Keratinocyte (primary cell): ENCODE results near the gene STOX2. TPM values are rescaled to one million over a fixed set of nuclear protein-coding genes. Genes with fewer than 3 reads are reported as not detected.

ENCODE experiments used
- DNase-seq: peaks from one replicate; pipeline ENCODE4 v3.0.0-alpha.2; 2011; ENCODE audit warnings: low read depth, missing footprints, low spot score
- FAIRE-seq: peaks from 2 replicates; lab custom pipeline; 2011; peaks lifted over from hg19 to GRCh38; lab: Jason Lieb, UNC
- H2AFZ ChIP-seq: 2 replicates; pipeline ENCODE4 v1.6.0; 2012; ENCODE audit warnings: low read length, control low read depth, inconsistent platforms; ENCODE audit not compliant: control insufficient read depth
- H3K27ac ChIP-seq: 2 replicates; pipeline ENCODE4 v1.5.1; 2011; ENCODE audit warnings: low read length; ENCODE audit not compliant: control insufficient read depth, insufficient read depth
- H3K27me3 ChIP-seq: 3 replicates; pipeline ENCODE4 v1.6.0; 2011; ENCODE audit warnings: low read length; ENCODE audit not compliant: control insufficient read depth, insufficient read depth; ENCODE audit errors: extremely low read depth
- H3K36me3 ChIP-seq, 2 experiments: 2 replicates in 1 of 2; 3 replicates in 1 of 2; pipeline ENCODE4 v1.5.1; 2011; ENCODE audit warnings: low read length in 2 of 2, mild to moderate bottlenecking in 1 of 2; ENCODE audit not compliant: control insufficient read depth in 2 of 2, insufficient read depth in 2 of 2; ENCODE audit errors: extremely low read depth in 1 of 2
- H3K4me1 ChIP-seq: 3 replicates; pipeline ENCODE4 v1.5.1; 2011; ENCODE audit warnings: low read length; ENCODE audit not compliant: control insufficient read depth, insufficient read depth; ENCODE audit errors: extremely low read depth
- H3K4me2 ChIP-seq: 3 replicates; pipeline ENCODE4 v1.6.0; 2011; ENCODE audit warnings: low read depth, low read length; ENCODE audit not compliant: control insufficient read depth, insufficient read depth; ENCODE audit errors: extremely low read depth
- H3K4me3 ChIP-seq, 3 experiments: fragments of 200-600 bp in 1 of 3; sonication (generic) in 1 of 3; 2 replicates in 2 of 3; 3 replicates in 1 of 3; pipeline ENCODE4 v1.5.1; 2011 to 2016; ENCODE audit warnings: low read length in 3 of 3, mild to moderate bottlenecking in 3 of 3, control low read depth in 2 of 3, inconsistent platforms in 1 of 3, low read depth in 1 of 3, mixed read lengths in 1 of 3, mixed run types in 1 of 3, moderate library complexity in 1 of 3; ENCODE audit not compliant: control insufficient read depth in 2 of 3, insufficient read depth in 2 of 3; ENCODE audit errors: extremely low read depth in 1 of 3
- H3K79me2 ChIP-seq: 2 replicates; pipeline ENCODE4 v1.6.0; 2012; ENCODE audit warnings: low read length; ENCODE audit not compliant: control insufficient read depth, insufficient read depth
- H3K9ac ChIP-seq: 3 replicates; pipeline ENCODE4 v1.6.0; 2011; ENCODE audit warnings: low read length; ENCODE audit not compliant: control insufficient read depth, insufficient read depth; ENCODE audit errors: extremely low read depth
- H3K9me1 ChIP-seq: 3 replicates; pipeline ENCODE4 v1.6.0; 2011; ENCODE audit warnings: low read length; ENCODE audit not compliant: control insufficient read depth, insufficient read depth; ENCODE audit errors: extremely low read depth
- H3K9me3 ChIP-seq: 2 replicates; pipeline ENCODE4 v1.5.1; 2012; ENCODE audit warnings: low read depth, low read length; ENCODE audit not compliant: control insufficient read depth
- H4K20me1 ChIP-seq: 3 replicates; pipeline ENCODE4 v1.6.0; 2011; ENCODE audit warnings: low read length; ENCODE audit not compliant: control insufficient read depth, insufficient read depth; ENCODE audit errors: extremely low read depth
- EZH2 ChIP-seq: IDR thresholded peaks from one replicate; pipeline ENCODE4 v1.6.1; 2012; ENCODE audit warnings: inconsistent platforms, mild to moderate bottlenecking, low read length, moderate library complexity
- dilution Hi-C: fragments of 300-500 bp; cut with MboI; formaldehyde crosslinking; loops from one replicate; pipeline ENCODE4 v1.7.0; 2020; ENCODE audit warnings: low sequenced_read_pairs; ENCODE audit not compliant: extremely low pct_ligation_motif_present
- polyA plus RNA-seq, 5 experiments: library from polyadenylated mRNA; depleted of rRNA in 3 of 5; stranded (reverse) in 3 of 5; stranded (forward) in 1 of 5; unstranded in 1 of 5; fragments of >200 nt; gene quantifications; 1 replicate in 1 of 5; 2 replicates in 3 of 5; 3 replicates in 1 of 5; pipeline versions ENCODE4 v1.2.1 to v1.2.3, GENCODE V29; 2011 to 2012; ENCODE audit warnings: missing spikeins in 2 of 5, low read depth in 1 of 5, low replicate concordance in 1 of 5
- TF ChIP-seq, protein P1 (sequence below), 3 experiments: IDR thresholded peaks in 1 of 3; conservative IDR thresholded peaks in 1 of 3; optimal IDR thresholded peaks in 1 of 3; 2 replicates in 2 of 3; 3 replicates in 1 of 3; pipeline versions ENCODE3 to v1.5.1; 2011; ENCODE audit warnings: low read length in 3 of 3, mild to moderate bottlenecking in 3 of 3, moderate library complexity in 2 of 3, control low read depth in 1 of 3, inconsistent platforms in 1 of 3; ENCODE audit not compliant: insufficient read depth in 2 of 3; ENCODE audit errors: extremely low read depth in 1 of 3

The STOX2 gene
- polyA plus RNA-seq, 1 donor (not counting 4 experiments of a cell fraction or from before 2014, with no cell fraction given) = 1.6 TPM

DNA sequence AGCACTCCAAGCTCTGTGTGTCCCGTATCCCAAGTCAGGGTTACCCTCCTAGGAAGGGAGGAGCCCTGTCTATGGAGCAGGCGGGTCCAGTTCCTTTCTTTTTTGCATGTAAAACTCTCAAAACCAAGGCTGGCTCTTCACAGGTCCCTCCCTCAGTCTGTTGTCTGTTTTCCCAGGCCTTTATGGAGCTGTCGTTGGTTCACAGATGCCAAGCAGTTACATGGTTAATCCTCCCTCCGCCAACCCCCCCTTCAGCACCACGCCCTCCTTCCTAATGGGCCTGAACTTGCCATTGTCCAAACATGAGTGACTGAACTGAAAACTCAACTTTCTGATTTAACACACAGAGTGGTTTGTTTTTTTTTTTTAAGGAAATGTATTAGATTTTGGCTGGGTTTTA lies 148.3 kb downstream of the STOX2 start:
- FAIRE-seq (no peak), DNase-seq (no peak)
- Histone ChIP-seq H3K27ac (no peak overlapping the region), H3K4me2 (peak overlapping the region; percentile 17), H3K27me3 (no peaks in the 10 kb centered on the region), H3K9me1 (no peaks in the 10 kb centered on the region), H2AFZ (no peak overlapping the region), H3K4me3 (no peak overlapping the region), H3K36me3 (no peaks in the 10 kb centered on the region), H3K9me3 (no peaks in the 10 kb centered on the region), H4K20me1 (no peaks in the 10 kb centered on the region), H3K9ac (no peak overlapping the region), H3K4me1 (peaks cover 3% of the 10 kb centered on the region), H3K79me2 (no peaks in the 10 kb centered on the region)
- dilution Hi-C loops = no loop called here
- TF ChIP-seq, protein P1, sequence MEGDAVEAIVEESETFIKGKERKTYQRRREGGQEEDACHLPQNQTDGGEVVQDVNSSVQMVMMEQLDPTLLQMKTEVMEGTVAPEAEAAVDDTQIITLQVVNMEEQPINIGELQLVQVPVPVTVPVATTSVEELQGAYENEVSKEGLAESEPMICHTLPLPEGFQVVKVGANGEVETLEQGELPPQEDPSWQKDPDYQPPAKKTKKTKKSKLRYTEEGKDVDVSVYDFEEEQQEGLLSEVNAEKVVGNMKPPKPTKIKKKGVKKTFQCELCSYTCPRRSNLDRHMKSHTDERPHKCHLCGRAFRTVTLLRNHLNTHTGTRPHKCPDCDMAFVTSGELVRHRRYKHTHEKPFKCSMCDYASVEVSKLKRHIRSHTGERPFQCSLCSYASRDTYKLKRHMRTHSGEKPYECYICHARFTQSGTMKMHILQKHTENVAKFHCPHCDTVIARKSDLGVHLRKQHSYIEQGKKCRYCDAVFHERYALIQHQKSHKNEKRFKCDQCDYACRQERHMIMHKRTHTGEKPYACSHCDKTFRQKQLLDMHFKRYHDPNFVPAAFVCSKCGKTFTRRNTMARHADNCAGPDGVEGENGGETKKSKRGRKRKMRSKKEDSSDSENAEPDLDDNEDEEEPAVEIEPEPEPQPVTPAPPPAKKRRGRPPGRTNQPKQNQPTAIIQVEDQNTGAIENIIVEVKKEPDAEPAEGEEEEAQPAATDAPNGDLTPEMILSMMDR (optimal IDR thresholded peaks at IDR 0.05 in 1 of 3, IDR thresholded peaks at IDR 0.05 in 1 of 3, conservative IDR thresholded peaks at IDR 0.05 in 1 of 3; ENCODE audit: extremely low read depth in 1 of 3, insufficient read depth in 2 of 3, low read length in 3 of 3) = no peak
- no peak for TF ChIP-seq EZH2

DNA sequence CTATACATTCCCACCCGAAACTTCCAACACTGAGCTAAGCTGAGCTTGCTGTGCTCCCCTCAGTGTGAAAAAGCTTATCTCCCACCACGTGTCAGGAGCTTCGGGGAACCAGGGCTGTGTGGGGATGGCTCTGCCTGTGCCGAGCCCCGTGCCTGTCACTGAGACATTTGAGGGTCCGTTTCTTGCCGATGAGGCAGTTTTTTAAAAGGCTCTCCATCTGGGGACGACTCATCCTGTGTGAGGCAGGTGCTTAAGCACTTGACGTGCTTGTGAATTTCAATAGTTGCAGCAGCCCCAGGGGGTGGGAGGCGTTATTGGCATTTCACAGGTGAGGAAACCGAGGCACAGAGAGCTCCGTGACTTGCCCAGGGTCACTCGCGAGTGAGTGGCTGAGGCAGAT lies 151.8 kb downstream of the STOX2 start:
- no peaks in the 10 kb centered on the region for H3K79me2 ChIP-seq
- TF ChIP-seq, protein P1 (optimal IDR thresholded peaks at IDR 0.05 in 1 of 3, IDR thresholded peaks at IDR 0.05 in 1 of 3, conservative IDR thresholded peaks at IDR 0.05 in 1 of 3; ENCODE audit: extremely low read depth in 1 of 3, insufficient read depth in 2 of 3, low read length in 3 of 3) = no peak
- TF ChIP-seq EZH2 = no peak
- dilution Hi-C loops = no loop called here
- H2AFZ ChIP-seq = no peak overlapping the region
- no peaks in the 10 kb centered on the region for H3K9me3 ChIP-seq
- FAIRE-seq (no peak), DNase-seq (no peak)
- no peak overlapping the region for H3K27ac ChIP-seq
- H3K9me1 ChIP-seq = no peaks in the 10 kb centered on the region
- no peak overlapping the region for H3K4me3 ChIP-seq
- no peak overlapping the region for H3K9ac ChIP-seq
- peaks cover 3% of the 10 kb centered on the region for H3K4me1 ChIP-seq
- no peaks in the 10 kb centered on the region for H3K36me3 ChIP-seq
- H3K4me2 ChIP-seq = no peak overlapping the region
- no peaks in the 10 kb centered on the region for H3K27me3 ChIP-seq
- no peaks in the 10 kb centered on the region for H4K20me1 ChIP-seq
